Hematopoietic multipotent progenitor cell treated with erythropoietin and hydrocortisone succinate and interleukin-3 and kit ligand, for 4 days (in vitro differentiated cells): Measurements from ENCODE around the gene CDKN2A.

ENCODE experiments used
- DNase-seq: peaks from one replicate; pipeline ENCODE4 v3.0.0-alpha.2; 2015

CDKN2A gene

GRCh38 chr9:21935631-21936030, 58.6 kb downstream of the CDKN2A start:
- no peak for DNase-seq

- peak; percentile 21 for DNase-seq
Observed at GRCh38 chr9:21933865-21934264, 60.3 kb downstream of the CDKN2A start.

DNA sequence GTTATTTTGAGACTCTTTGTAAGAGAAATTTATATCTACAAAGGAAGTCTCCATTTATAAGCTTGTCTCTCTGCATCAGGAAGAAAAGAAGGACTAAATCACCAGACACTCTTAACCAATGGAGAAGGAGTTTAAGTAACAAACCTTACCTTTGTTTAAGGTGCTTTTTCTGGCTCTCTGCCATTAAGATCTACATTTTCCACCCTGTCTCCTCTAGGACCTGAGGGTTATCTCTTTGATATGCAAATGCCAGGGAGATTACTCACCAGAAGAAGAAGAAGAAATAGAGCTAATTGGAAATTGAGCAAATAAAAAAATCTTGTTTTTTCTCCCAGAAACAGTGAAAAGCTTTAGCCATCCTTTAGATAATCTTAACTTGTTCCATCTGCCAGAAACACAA, 60.9 kb downstream of the CDKN2A start:
- DNase-seq: no peak

DNA sequence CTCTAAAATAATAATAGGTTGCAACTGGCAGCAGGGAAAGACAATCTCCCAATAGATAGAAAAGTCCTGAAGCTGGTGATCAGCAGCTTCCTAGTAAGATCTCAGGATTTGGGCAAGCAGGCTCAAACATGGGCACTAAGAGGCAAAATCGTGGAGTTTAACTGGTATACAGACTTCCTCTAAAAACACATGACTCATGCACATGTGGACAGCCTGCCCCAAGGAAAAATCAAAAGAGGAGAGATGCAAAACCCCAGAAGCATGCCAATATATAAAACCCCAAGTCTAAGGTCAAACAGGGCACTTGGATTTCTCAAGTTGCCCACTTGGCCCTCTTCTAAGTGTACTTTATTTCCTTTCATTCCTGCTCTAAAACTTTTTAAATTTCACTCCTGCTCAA, 62.8 kb downstream of the CDKN2A start:
- DNase-seq: no peak

DNA sequence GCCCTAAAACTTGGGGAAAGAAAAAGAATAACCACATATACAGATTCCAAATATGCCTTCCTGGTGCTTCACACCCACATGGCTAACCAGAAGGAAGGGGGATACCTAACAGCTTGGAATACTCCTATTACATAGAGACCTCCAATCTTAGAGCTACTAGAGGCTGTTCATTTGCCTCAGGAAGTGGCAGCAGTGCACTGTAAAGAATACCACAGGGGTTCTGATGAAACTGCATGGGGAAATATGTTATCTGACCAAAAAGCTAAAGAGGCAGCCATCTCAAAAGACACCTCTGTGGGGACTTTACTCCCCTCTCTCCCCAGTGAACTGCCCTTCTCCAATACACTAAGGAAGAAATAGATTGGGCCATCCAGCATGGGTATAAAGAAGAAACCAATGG, 66.4 kb downstream of the CDKN2A start:
- DNase-seq: no peak

GRCh38 chr9:21923694-21924093, 70.5 kb downstream of the CDKN2A start:
- peak; percentile 8 for DNase-seq

GRCh38 chr9:21919377-21920362, 74.5 kb downstream of the CDKN2A start:
- DNase-seq: peak; percentile 71
